HG03469 (cell line): ENCODE measurements around the gene BPIFB6.

Source experiments
- ATAC-seq: cut with Tn5 transposase; IDR thresholded peaks from one replicate; pipeline ENCODE4 v1.9.1; 2021; ENCODE audit warnings: mild to moderate bottlenecking, moderate library complexity, moderate number of reproducible peaks; ENCODE audit not compliant: unreplicated experiment

Gene BPIFB6

GRCh38 chr20:33059741-33060390 is 28.4 kb downstream of the BPIFB6 start:
- ATAC-seq, result no peak

- ATAC-seq, result no peak
These were observed 30.2 kb downstream of the BPIFB6 start for GRCh38 chr20:33061658-33062028.

- no peak for ATAC-seq
These were observed 30.8 kb downstream of the BPIFB6 start for GRCh38 chr20:33062105-33062824.

GRCh38 chr20:33062825-33063149 is 31.3 kb downstream of the BPIFB6 start:
- ATAC-seq, result no peak

GRCh38 chr20:33063271-33063670 is 31.8 kb downstream of the BPIFB6 start:
- no peak for ATAC-seq

GRCh38 chr20:33064572-33065287 is 33.3 kb downstream of the BPIFB6 start:
- ATAC-seq, result no peak

GRCh38 chr20:33065785-33066184 is 34.3 kb downstream of the BPIFB6 start:
- no peak for ATAC-seq

- no peak for ATAC-seq
These were observed 36.4 kb downstream of the BPIFB6 start for GRCh38 chr20:33067806-33068205.

GRCh38 chr20:33068251-33068939 is 36.9 kb downstream of the BPIFB6 start:
- ATAC-seq, result no peak

GRCh38 chr20:33069673-33070072 is 38.2 kb downstream of the BPIFB6 start:
- ATAC-seq, result no peak

GRCh38 chr20:33070111-33071053 is 38.9 kb downstream of the BPIFB6 start:
- no peak for ATAC-seq

GRCh38 chr20:33071198-33071597 is 39.8 kb downstream of the BPIFB6 start:
- no peak for ATAC-seq

GRCh38 chr20:33072362-33072761 is 40.9 kb downstream of the BPIFB6 start:
- no peak for ATAC-seq

- no peak for ATAC-seq
These were observed 41.4 kb downstream of the BPIFB6 start for GRCh38 chr20:33072813-33073212.

GRCh38 chr20:33074675-33075074 is 43.2 kb downstream of the BPIFB6 start:
- no peak for ATAC-seq

- ATAC-seq, result no peak
These were observed 43.8 kb downstream of the BPIFB6 start for GRCh38 chr20:33075281-33075680.

- ATAC-seq, result no peak
These were observed 45.4 kb downstream of the BPIFB6 start for GRCh38 chr20:33076662-33077372.

GRCh38 chr20:33079259-33079658 is 47.8 kb downstream of the BPIFB6 start, which contains the start of gene BPIFB4:
Gene BPIFB4 (plus strand): TSS chr20:33079643. CDS start chr20:33081527, 1,884 bp downstream.
- ATAC-seq, result no peak

GRCh38 chr20:33081411-33082154 is 50.1 kb downstream of the BPIFB6 start:
- no peak for ATAC-seq
